HG02981 (cell line): Measurements from ENCODE around the gene TMEM74B.

ENCODE experiments used
- ATAC-seq: cut with Tn5 transposase; IDR thresholded peaks from one replicate; pipeline ENCODE4 v1.9.1; 2021; ENCODE audit warnings: mild to moderate bottlenecking, moderate library complexity; ENCODE audit not compliant: unreplicated experiment

Gene TMEM74B

DNA sequence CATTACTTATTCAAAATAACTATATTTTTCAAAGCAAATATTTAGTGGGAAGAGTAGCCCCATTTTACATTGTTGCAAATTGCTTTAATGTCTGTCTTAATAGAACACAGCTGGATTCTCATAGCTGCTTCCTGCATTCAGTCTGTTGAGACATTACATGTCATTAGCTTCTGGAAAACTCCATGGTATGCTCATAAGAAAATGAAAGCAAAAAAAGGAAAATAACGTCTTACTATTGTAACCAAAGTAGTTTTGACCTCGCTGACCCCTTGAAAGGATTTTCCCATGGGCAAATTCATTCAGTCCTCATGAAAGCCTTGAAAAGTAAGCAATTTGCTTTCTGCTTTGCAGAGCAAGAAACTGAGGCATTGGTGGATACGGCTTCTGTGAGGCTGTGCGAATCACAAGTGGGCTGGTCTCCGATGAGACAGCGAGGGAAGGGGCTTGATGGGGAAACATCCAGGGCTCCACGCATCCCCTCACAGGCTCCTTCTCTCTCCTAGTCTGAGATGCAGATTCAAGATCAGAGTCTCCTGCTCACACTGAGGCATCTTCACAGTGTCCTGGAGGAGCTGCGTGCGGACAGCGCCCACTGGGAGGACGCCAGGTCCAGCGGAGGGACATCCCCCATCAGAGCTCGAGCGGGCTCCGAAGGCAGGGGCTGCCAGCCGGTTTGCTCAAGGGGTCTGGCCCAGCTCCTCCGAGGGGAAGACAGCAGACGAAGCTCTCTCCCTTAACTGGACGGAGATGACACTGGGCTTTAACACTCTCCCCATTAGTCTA lies 21.8 kb upstream of the TMEM74B start:
- no peak for ATAC-seq

- no peak for ATAC-seq
Measured at GRCh38 chr20:1205802-1206201, 21.0 kb upstream of the TMEM74B start.

DNA sequence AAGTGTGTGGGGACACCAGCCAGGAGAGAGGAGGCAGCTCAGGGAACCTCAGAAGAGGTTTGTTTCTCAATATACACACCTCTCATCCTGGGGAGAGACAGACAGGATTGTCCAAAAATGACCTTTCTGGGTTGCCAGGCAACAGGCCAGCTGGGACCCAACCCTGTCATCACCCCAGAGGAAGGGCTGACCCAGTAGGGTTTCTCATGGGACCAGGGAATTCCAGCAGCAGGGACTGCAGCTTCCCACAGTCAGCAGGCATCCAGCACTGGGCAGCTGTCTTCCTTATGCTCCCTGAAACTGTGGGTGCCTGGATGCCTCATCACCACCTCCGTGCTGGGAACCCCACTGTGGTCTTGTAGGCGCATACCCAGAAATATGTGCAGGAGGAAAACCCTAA lies 19.8 kb upstream of the TMEM74B start:
- no peak for ATAC-seq

DNA sequence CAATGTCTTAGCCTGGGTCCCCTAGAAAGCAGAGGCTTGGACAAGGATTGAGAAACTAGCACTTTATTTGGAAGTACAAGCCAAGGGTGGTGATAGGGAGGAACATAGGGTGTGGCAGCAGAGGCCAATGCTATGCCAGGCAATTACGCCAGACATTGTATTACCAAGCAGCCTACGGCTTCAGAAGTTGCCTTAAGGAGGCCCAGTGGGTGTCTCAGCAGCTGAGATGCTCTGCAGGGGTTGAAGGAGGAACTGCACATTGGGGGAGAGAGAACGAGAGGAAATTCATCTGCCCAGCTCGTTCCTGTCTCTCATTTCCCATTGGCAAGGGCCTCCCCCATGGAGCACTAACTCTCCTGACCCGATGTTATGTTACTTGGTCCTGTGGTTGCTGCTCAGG lies 19.3 kb upstream of the TMEM74B start:
- no peak for ATAC-seq

- no peak for ATAC-seq
Measured at GRCh38 chr20:1203630-1204029, 18.8 kb upstream of the TMEM74B start.

- ATAC-seq, result no peak
Measured at GRCh38 chr20:1202762-1203504, 18.2 kb upstream of the TMEM74B start, which contains the start of gene C20orf202. C20orf202 (plus strand) TSS chr20:1203454; CDS start chr20:1203586, 132 bp downstream.

GRCh38 chr20:1199964-1200363 lies 15.2 kb upstream of the TMEM74B start:
- no peak for ATAC-seq

GRCh38 chr20:1199212-1199873 lies 14.6 kb upstream of the TMEM74B start:
- no peak for ATAC-seq

- no peak for ATAC-seq
Measured at GRCh38 chr20:1198751-1199150, 14.0 kb upstream of the TMEM74B start.

DNA sequence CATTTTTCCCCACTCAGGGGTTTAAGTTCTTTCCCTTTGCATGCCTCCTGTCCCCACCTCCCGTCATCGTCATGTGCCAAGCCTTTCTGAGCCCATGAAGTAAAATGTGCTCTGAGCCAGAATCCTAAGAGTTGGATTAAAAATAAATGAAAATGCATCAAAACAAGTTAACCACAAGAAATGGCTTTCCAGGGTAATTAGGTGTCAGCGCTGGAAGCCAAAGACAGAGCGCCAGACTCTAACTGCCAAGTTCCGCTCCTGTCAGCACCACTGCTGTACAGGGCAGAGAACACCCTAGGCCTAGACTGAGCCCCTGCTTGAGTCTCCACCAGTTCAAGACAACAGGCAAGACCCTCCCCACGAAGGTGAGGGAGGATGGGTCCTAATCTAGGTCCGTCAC lies 13.0 kb upstream of the TMEM74B start:
- ATAC-seq, result no peak

DNA sequence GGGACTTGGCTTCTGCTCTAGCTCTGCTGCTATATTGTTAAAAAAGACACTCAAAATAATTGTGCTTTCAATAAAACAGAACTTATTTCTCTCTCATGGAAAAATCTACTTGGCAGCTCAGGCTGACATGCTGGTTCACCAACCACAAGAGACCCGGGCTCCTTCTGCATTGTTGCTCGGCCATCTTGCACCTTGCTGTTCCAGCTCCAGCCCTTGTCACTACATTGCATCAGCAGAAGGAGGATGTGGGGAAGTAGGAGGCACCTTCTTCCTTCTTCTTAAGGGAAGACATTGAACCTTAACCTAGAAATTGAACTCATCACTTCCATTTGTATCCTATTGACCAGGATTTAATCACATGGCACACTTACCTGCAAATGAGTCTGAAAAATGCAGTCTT lies 11.9 kb upstream of the TMEM74B start:
- ATAC-seq, result no peak

DNA sequence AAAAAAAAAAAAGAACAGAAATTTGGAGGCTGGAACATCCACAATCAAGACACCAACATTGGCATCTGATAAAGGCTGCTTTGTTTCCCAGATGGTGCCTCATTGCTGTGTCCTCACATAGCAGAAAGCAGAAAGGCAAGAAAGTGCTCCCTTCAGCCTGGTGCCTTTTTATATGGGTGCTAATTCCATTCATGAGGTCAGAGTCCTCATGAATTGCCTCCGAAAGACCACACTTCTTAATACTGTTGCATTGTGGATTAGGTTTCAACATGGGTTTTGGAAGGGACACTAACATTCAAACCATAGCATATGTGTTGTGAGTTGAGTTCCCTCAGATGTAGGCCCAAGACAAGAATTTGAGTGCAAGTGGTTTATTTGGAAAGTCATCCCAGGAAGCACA lies 10.4 kb upstream of the TMEM74B start:
- no peak for ATAC-seq

DNA sequence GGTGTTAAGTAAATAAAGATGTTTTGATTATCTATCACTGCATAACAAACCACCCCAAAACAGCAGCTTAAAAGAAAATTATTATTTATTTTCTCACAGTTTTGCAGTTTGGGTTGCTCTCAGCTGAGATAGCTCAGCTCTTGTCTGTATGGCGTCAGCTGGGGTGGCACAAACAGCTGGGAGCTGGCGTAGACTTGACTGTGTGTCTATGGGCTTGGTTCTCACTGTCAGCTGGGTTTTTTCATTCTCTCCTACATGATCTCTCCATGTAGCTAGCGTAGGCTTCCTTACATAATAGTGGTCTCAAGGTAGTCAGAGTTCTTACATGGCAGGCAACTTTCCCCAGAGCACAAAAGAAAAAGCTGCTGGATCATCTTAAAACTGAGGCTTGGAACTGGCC lies 6.5 kb upstream of the TMEM74B start:
- no peak for ATAC-seq

DNA sequence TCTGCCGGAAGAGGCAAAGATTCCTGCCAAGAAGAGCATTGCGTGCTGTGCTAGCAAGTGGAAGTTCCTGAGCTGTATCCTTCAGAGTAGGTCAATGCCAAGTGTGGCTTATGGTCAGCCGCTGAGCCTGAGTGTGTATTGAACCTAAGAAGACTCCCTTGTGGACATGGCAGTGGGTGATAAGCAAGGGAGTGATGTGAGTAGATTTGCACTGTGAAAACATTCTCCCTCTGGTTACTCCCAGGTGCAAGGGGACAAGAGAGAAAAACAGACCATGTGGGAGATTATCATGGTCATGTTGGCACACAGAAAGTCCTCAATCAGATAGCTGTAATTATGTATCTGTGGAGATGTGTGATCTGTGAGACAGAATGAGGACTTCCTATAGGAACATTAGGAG lies 6.1 kb upstream of the TMEM74B start:
- ATAC-seq, result no peak

GRCh38 chr20:1189827-1190226 lies 5.0 kb upstream of the TMEM74B start:
- no peak for ATAC-seq

DNA sequence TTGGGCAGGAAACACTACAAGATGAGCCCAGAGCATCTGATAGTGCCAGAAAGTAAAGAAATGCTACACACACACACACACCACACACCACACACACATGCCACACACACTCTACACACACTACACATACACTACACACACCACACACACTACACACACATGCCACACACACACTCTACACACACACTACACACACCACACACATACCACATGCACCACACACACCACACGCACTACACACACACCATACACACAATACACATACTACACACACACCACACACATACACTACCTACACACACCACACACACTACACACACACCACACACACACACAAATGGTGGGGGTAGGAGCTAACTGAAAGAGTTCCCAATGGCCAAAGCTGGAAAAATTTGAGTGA lies 3.6 kb upstream of the TMEM74B start:
- ATAC-seq, result no peak

- ATAC-seq, result no peak
Measured at GRCh38 chr20:1187605-1188171, 2.9 kb upstream of the TMEM74B start.

GRCh38 chr20:1186367-1186991 lies 1.7 kb upstream of the TMEM74B start:
- no peak for ATAC-seq

GRCh38 chr20:1185790-1186334 lies 1.1 kb upstream of the TMEM74B start:
- ATAC-seq, result no peak

DNA sequence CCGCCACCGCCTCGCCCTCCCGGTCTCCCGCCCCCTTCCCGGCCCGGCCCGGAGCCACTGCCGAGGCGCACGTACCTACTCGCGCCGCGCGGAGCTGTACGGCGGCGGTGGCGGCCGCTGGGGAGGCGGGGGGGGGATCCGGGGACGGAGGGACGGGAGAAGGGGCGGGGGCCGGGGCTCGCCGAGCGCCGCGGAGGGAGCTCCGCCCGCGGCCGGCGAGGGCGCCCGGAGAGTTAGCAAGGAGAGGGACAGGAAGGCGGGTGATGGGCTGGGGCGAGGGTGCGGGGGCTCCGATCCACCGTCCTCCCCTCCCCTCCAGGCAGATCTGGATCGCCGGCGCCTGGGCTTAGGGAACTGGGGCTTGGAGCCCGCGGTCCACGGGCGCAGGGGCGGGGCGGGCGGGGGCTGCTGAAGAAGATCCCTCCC lies 548 bp upstream of the TMEM74B start:
- no peak for ATAC-seq

- ATAC-seq, result no peak
Measured at GRCh38 chr20:1184260-1184637, 532 bp downstream of the TMEM74B start.
